NCI-H2227 (cell line): ENCODE data around the gene MPO.

ENCODE experiments used
- DNase-seq: peaks from one replicate; lab custom pipeline; 2025; ENCODE audit not compliant: unreplicated experiment; lab: John Stamatoyannopoulos, UW

MPO gene

DNA sequence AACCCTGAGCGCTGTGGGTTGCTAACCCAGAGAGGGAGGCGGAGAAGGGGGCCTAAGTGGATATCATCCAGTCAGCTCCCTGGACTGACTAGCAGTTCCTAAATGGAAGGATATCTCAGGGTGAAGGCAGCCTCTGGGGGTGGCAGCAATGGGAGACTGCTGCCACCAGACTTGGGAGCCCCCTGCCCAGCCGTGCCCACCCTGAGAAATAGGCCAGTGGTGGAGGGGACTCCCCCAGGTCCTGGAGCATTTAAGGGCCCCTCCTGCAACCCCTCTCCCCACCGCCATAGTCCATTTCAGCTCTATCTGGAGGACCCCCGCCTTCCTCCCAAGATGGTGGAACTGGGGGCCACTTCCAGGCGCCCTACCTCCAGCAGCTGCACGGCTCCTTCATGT lies 39.4 kb upstream of the MPO start:
- no peak for DNase-seq

DNA sequence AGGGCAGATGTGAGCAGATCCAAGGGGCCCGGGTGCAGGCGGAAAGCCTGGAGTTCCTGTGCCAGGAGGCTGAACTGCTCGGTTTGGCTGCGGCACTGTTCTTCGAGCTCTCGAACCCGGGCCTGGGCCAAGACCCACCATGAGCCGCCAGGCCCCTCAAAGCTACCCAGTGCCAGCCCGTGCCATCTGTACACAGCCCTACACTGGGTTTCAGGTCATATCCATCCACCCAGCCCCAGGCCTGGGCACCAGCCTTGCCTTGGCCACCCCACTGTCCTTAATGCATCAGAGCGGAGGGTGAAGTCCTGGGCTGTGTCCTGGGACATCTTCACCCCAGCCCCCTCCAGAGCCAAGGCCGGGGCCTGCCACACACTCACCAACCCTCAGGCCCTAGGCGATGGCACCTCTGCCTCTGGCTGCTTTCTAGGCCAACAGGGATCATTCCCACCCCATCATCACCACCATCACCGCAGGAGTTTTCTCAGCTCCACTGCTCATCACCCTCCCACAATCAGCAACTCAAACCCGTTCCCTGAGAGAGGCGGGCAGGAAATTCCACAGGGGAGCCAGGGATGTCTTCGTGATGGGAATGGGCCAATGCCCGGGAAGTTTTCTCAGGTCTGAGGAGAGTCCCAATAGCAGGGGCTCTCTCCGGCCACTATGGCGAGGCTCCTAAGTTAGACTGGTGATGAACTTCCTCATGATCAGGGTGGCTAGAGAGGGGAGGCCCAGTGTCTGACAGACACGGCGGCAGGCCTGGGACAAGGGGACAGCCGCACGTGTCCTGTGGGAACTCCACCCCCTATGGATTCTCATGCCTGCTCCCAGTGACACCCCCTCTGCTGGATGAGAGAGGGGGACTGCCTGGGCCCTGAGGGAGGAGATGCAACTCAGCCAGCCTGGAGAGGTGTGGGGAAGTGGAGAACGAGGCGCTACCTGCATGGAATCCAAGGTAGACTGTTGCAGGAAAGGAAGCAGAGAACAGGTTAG lies 38.7 kb upstream of the MPO start:
- DNase-seq: no peak

DNA sequence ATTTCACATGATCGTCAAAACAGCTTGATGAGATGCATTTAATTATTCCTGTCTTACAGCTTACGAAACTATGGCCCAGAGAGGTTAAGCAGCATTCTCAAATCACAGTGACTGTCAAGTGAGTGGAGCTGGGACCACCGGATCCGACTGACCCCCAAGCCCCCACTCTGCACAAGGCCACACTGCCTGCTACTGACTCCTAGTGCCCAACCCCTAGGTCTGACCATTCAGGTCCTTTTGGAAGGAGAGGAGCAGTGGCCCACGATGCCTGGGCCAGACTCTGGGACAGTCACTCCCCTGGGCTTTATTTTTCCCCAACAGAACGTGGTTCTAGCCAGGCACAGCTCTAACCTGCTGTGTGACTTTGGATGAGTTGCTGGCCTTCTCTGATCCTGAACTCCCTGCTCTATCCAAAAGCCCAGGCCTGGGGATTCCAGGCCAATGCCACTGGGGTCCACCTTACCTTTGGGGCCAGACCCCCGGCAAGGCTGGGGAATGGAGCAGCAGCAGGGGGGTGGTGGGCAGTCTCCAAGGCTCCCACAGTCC lies 38.0 kb upstream of the MPO start:
- DNase-seq: no peak

DNA sequence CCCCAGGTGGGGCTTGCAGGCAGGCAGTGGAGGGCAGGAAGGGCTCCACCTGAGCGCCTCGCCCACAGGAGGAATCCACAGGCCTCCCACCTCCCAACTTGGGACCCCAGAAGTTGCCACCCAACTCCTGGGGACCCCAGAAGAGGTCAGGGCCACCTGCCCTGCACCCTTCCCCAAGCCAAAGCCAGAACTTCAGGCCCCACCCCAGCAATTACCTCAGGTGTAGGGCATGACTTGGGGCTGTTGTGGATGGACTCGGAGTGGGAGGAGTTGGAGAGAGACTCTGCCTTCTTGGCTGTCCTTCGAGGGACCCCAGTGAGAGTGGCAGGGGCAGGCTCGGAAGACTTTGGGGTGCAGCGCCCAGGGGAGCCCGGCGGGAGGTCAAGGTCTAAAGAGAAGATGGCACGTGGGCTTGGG lies 37.3 kb upstream of the MPO start:
- no peak for DNase-seq

DNA sequence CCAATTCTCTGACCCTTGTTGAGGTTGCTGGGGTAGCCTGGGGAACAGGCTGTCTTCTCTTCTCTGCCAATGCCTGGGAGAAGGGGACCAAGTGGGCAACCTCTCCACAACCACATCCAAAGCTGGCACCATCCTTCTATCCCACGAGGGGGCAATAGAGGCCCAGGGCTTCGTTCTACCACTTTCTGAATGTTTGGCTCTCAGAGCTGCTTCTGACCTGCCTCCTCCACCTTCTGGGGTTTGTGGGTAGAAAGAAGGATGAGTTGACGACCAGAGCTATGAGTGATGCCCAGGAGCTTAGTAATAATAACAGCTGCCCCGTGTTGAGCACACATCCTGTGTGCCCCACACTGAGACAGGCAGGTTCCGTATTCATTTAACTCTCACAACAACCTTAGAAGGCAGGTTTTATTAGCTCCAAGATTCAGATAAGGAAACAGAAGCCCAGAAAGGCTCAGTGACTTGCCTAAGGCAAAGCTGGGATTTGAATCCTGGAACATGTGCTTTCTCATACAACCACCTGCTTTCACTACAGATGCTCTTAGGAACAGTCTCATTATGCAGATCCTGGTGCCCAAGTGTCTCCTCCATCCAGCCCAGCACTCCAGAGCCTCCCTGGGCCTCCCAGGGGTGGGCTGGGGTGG lies 36.8 kb upstream of the MPO start:
- peak; percentile 42 for DNase-seq

DNA sequence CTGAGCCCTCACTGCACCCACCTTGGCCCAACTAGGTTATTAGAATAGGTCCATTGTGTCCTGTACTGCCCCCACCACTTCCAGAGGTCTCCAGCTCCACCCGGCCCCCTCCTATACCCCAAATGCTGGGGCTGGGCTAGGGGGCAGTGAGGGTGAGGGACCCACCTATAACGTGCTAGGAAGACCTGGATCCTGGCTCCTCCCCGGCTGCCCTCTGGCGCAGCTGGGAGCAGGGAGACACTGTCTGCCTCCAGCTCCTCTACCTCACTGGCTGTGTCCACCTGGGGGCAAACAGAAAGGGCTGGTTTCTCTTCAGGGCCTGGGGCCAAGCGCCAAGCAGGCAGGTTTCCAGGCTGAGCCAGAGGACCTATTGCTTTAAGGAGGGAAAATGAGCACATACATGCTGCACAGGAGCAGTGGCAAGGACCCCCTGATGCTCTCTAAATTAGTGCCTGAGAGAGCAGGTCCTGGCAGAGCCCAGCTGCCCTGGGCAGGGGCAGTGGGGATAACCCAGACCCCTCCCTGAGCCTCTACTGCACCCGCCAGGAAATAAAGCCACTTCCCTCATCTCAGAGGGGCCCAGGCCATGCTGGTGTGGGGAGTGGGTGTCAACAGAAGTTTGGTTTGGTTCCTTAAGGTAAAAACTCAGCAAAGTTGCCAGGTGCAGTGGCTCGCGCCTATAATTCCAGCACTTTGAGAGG lies 35.7 kb upstream of the MPO start:
- DNase-seq: no peak

DNA sequence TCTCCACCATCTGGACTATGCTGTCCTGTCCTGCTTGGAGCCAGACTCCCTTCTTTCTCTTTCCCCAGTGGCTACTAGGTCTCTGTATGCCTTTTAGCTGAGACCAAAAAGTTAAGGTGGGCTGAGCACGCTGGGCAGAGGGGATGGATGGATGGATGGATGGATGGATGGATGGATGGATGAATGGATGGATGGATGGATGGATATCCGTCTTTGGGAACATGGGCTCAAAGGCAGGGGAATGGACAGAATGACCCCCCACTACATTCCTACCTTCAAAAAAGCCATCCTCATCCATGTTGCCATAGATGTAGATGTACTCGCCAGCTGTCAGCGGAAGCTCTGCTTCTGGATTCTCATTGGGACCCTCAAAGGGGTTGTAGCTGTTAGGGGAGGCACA lies 35.0 kb upstream of the MPO start:
- DNase-seq: no peak

DNA sequence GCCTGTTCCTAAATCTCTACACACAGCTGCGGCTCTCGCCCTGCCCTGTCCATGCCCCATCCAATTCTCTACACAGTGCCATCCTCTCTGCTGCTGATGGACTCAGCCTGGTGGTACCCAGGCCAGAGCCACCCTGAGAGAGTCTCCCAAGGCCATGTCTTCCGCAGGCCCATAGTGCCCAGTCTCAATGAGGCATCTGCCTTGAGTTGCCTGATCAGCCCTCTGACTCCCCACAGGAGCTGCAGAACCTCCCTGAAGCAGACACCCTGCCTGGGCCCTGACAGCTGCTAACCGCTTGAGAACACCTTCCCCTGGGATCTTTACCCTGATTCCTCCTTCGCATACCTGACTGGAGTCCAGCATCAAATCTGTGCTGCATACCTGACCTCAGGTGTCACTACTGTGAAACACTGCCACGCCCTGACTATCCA lies 34.6 kb upstream of the MPO start:
- no peak for DNase-seq

DNA sequence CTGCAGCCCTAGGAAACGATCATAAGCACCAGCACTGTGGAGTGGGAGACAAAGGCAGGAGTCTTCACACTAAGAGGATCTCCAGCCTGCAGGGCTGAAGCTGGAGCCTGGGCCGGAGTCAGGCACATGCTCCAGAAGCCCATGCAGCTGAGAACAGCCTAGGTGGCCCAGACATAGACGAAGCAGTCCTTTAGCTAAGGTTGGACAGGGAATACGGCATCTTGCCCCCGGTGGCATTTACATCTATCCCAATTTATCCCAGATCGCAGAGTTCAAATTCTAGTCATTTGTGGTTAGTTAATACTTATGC lies 33.9 kb upstream of the MPO start:
- no peak for DNase-seq

DNA sequence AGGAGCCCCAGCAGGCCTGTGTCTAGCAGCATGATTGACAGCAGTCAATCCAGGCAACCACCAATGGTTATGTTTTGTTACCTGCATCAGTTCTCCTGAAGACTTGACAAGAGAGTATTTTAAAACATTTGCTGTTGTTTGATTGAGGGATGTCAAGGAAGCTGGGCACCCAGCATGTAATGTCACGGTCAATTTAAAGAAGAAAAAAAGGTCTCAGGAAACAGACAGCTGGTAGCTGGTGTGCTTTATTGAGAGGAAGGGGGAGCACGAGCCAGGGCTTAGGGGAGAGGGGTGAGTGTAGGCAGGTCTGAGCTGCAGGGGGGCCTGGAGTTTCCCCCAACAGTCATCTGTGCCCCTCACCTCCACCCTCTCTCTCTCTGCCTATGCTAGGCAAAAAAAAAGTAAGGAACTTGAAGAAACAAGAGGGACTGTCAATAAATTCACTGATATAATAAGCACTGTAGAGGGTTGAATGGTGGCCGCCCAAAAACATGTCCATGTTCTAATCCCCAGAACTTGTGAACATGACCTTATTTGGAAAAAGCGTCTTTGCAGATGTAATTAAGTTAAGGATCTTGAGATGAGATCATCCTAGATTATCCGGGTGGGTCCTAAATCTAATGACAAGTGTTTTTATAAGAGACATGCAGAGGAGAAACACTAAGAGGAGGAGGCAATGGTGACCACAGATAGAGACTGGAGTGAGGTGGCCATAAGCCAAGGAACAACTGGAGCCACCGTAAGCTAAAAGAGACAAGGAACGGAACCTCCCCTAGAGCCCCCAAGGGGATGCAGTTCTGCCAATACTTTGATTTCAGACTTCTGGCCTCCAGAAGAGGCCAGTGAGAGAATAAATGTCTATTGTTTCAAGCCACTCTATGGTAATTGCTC lies 33.3 kb upstream of the MPO start:
- DNase-seq: no peak

DNA sequence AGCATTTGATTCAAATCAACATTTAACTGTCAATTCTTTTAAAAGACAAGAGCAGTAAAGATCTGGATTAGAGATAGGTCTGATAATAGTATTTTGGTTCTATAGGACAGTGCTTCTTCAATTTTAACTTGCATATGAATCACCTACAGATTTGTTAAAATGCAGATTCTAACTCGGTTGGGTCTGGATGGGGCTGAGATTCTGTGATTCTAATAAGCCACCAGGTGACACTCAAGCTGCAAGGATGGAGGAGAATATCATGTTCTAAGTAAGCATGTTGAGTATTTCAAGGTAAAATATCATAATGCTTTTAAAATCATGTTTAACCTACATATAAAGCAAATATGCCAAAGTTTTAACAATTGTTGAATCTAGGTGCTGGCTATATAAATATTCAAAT lies 32.1 kb upstream of the MPO start:
- no peak for DNase-seq

DNA sequence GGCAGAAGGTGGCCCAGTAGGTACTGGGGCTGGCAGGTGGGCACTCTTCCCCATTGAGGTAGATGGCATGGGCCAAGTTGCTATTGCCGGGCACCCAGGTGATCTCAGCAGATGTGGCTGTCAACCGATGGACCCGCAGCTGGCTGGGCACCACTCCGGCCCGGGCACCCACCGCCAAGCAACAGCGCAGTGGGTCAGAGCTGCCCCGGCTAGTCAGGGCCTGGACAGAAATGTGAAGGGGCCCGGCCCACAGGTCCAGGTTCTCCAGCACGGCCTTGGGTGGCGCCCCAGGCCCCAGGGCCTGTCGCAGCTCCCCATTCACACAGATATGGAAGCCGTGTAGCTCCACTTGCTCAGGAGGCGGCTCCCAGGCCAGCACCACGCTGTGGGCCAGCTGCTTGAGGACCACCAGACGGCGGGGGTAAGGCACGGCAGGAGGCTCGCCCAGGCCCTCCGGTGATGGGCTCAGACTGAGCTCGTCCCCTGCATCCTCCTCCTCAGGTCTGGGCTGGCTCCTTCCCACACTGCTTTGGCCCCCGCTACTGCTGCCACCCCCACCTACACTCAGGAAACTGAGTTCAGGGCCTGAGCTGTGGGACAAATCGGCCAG lies 31.4 kb upstream of the MPO start:
- DNase-seq: no peak

DNA sequence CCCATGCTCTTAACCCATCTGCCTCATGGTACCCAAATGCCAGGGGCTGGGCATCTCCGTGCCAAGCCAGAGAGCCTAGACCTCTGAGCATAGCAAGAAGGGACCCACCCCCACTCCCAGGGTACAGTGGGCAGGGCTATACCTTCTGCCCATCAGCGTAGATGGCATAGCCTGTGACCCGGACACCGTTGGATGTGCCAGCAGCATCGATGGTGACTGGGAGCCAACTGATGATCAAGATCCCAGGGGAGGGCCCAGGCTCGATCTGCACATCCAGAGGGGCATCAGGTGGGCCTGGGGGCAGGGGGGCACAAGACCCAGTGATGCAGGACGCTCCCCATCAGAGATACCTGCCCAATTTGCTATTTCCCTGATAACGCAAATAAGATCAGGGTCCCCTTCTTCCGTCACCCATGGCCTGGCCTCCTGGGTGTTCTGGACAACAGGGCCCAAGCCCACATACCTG lies 30.7 kb upstream of the MPO start:
- DNase-seq: no peak

DNA sequence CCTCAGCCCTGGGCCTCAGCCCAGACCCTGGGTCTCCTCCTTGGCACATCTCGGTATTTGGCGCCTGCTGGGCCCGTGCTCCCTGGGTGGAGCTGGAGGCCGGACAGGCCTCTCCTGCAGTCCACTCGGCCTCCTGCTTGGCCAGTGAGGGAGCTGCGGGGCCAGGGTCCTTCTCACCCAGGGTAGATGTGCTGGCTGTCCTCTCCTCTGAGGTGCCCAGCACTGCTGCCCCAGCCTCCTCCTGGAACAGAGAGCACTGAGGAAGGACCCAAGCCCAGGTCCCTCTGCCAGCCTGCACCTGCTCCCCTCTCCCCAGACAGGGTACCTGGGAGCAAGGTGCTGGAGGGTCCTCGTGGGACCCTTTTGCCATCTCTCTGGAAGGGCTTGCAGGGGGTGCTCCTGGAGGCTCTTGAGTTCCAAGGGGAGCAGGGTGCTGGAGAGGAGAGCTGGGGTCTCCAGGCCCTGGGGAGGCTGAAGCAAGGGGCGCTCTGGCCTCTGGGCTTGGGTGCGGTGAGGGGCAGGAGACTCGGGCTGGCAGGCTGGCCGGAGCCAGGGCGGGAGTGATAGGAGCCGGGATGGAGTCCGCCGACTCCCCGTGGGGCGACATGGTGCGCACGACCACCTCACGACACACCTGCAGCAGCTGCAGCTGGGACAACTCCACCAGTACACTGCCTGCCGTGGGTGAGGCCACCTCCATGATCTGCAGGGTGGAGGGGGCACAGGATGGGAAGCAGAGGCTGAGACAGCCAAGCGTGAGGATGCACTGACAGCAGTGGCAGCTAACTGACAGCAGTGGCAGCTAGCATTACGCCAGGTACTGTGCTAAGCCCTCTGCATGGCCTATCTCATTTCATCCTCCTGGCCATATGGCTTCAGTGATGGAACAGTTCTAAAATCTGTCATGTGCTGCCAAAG lies 30.0 kb upstream of the MPO start:
- DNase-seq: no peak

DNA sequence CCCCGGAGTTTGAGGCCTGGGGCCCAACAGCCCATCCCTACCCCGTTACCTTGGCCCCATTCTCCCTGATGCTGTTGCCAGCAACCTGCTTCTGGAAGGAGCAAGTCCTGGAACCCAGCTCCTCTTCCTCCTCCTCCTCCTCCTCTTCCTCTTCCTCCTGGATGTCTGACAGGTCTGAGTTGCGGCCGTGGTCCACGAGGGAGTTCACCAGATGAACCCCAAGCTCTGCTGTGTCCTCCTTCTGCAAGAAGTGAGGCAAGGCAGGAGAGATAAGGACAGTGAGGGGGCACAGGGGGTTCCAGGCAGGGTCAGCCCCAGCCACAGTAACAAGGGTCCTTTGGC lies 29.2 kb upstream of the MPO start:
- no peak for DNase-seq

DNA sequence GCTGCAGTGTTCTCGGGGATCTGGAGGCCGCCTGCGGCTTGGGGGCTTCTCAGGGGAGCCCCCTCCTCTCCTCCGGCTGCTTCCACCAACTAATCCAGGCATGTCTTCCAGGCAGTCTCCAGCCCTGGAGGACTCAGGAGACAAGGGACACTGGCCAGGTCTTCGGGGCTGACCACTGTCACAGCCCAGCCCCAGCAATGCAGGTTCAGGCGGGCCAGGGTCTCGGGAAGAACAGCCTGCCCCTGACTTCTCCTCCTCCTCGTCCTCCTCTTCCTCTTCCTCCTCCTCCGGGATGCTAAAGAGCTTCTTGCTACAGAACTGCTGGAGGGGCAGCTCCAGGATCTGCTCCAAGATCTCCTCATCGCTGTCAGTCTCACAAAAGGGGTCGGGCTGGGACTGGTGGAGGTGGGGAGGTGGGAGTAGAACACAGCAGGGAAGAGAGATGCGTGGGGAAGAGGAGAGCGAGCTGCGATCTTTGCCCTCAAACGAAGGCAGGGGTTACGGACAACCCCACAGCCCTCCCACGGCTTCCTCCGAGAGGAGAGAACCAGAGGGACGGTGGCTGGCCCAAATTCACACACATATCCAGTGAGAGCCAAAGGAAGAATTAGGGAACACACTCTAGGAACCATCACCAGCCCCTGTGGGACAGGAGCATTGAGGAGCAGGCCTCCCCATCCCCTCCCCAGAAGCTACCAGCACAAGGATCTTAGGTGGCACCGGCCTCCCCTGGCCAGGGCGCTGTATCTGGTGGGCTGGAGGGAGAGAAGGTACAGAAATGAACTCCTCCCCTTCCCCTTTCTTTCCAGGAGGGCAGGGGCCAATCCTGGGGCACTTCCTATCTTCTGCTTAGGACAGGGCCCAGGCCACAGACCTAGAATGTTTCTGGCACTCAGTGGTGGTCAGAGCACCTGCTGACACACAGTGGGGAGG lies 28.5 kb upstream of the MPO start:
- DNase-seq: no peak

DNA sequence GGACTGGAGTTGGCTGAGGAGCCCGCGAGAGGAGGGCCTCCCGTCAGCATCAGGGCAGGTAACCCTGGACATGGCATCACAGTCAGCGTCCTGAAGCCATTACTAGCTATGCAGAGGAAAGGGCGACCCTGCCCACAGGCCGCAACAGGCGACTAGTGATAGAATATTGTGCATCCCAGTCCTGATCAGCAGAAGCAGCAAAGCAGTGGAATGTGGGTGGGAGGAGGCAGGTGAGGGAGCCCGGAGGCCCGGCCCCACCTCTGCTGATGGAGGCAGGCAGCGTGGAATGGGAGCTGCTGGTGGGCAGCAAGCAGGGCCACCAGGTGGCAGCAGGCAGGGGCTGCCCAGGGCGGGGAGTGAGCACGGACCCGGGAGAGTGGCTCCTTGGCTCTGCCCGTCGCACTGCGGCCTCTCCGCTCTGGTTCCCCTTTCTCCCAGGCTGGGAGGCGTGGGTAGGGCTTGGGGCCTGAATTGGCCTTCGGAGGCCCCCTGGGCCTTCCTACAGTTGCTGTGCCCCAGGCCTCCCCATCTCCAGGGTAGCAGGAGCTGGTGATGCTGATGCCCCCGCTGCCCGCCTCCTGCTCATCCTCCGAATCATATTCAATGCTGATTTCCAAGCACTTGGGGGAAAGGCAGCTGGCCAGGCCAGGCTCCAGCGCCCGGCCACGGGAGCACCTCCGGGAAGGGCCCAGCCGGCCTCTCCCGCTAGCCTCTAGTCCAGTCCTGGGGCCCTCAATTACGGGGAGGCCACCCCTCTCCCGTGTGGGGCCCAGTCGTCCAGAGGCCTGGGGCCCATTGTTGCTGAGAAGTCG lies 27.6 kb upstream of the MPO start:
- DNase-seq: peak; percentile 13
